Measurements from ENCODE around the gene ZNF280D. TPM values are rescaled to one million over a fixed set of nuclear protein-coding genes. Genes with fewer than 3 reads are reported as not detected.

ZNF280D gene
- total and polyA plus RNA-seq, 2 of the 13 experiments (the other 11 are each of a cell fraction or from before 2014, with no cell fraction given), result 7.1 to 11.9 TPM

DNA sequence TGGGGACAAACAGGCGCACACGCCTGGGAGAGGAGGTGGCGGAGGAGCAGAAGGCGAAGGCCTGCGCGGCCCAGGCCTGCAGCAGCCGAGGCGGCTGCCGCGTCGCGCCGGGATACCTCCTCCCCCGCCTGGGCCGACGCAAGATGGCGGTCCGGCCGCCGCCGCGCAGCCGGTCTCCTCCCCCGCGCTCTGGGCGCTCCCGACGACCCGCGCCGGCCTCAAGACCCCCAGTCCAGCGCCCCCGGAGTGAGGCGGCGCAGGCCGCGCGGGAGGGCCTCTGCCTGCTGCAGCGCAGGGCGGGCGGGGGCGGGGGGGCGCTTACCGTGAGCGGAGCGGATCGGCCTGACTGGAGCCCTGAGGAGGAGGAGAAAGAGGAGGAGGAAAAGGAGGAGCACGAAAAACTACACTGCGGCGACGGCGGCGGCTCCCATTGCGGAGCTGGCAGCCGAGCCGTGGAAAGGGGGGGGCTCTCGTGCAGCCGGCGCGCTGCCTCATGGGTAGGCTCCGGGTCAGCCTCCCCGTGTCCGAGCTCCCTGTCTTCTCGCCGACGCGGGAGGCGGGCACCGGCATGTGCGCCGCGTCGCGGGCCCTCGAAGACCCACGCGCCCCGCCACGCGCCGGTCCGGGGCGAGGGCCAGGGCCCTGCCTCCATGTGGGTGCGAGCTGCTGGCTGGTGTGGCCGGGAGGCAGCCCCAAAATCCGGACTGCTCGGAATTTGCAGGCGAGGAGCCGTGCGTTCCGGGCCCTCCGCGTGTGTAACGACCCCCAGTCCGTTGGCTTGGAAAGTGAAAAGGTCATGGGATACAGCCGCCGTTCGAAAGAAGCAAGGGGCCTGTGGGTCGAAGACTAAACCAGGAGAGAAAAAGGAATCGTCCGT, at the start of gene ZNF280D (continued):
- TF ChIP-seq ZNF331 (CRISPR knock-in tag; IDR thresholded peaks at IDR 0.05) (peak; percentile 41; the same call in 1 of the 2 replicates), ZNF720 (CRISPR knock-in tag; IDR thresholded peaks at IDR 0.05) (no peak), POLR2AphosphoS2 (IDR thresholded peaks at IDR 0.05; ENCODE audit: low read depth, low read length) (no peak), ELK4 (CRISPR knock-in tag; IDR thresholded peaks at IDR 0.05; ENCODE audit: borderline replicate concordance) (peak; percentile 80; the same call in 1 of the 2 replicates), ZNF841 (CRISPR knock-in tag; IDR thresholded peaks at IDR 0.05; ENCODE audit: borderline replicate concordance) (peak; percentile 73; the same call in 1 of the 2 replicates), ARNT (IDR thresholded peaks at IDR 0.05) (no peak), ZBTB42 (CRISPR knock-in tag; IDR thresholded peaks at IDR 0.05) (no peak), ZNF451 (CRISPR knock-in tag; IDR thresholded peaks at IDR 0.05) (peak; percentile 91; the same call in 1 of the 2 replicates), CENPT (CRISPR knock-in tag; IDR thresholded peaks at IDR 0.05; ENCODE audit: low read depth) (peak; percentile 84; the same call in 1 of the 2 replicates), KDM2A (CRISPR knock-in tag; IDR thresholded peaks at IDR 0.05; ENCODE audit: borderline replicate concordance, low read depth) (peak; percentile 42), ZNF10 (CRISPR knock-in tag; IDR thresholded peaks at IDR 0.05; ENCODE audit: borderline replicate concordance, low read depth) (no peak), AGO2 (optimal IDR thresholded peaks at IDR 0.05; ENCODE audit: low read depth, low read length) (peak; percentile 70), BCL3 (CRISPR knock-in tag; IDR thresholded peaks at IDR 0.05) (peak; percentile 82; the same call in 1 of the 2 replicates), ZNF564 (CRISPR knock-in tag; IDR thresholded peaks at IDR 0.05) (no peak; the same call in 1 of the 2 replicates)
- TF ChIP-seq, protein P1, sequence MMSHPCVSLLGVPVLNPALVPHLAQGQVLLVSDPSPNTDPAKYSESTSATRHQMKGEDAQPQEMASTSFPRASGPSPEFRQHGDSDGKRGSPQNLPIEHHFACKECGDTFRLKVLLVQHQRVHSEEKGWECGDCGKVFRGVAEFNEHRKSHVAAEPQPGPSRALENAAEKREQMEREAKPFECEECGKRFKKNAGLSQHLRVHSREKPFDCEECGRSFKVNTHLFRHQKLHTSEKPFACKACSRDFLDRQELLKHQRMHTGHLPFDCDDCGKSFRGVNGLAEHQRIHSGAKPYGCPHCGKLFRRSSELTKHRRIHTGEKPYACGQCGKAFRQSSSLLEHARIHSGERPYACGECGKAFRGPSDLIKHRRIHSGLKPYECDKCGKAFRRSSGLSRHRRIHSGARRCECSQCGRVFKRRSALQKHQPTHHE (CRISPR knock-in tag; IDR thresholded peaks at IDR 0.05; ENCODE audit: borderline replicate concordance), result peak; percentile 66; the same call in 1 of the 2 replicates
